B cell (primary cell): ENCODE measurements around the gene BUB3. TPM values are rescaled to one million over a fixed set of nuclear protein-coding genes. Genes with fewer than 3 reads are reported as not detected.

Experiments
- ATAC-seq: fragments of 200-7000 bp; cut with Tn5 transposase; one replicate; pipeline ENCODE4 v1.10.0; 2021; ENCODE audit warnings: low read depth, mild to moderate bottlenecking, moderate number of reproducible peaks, moderate library complexity
- CTCF ChIA-PET: fragments of 350-600 bp; sonication (Branson Sonifier 250); formaldehyde crosslinking; loops from one replicate; lab custom pipeline; 2021; ENCODE audit warnings: antibody characterized with exemption, inconsistent platforms; lab: Charles Lee
- POLR2A ChIA-PET: fragments of 350-600 bp; sonication (Branson Sonifier 250); formaldehyde crosslinking; loops from one replicate; lab custom pipeline; 2021; ENCODE audit warnings: antibody characterized with exemption; lab: Charles Lee
- DNase-seq: peaks from one replicate; pipeline ENCODE4 v3.0.0; 2013
- H2AFZ ChIP-seq: 2 replicates; pipeline ENCODE4 v1.6.1; 2012; ENCODE audit warnings: mild to moderate bottlenecking, low read depth, low read length; ENCODE audit not compliant: insufficient read depth, poor library complexity, severe bottlenecking
- H3K27ac ChIP-seq, 2 donors: 1 replicate in 1 of 2; 2 replicates in 1 of 2; pipeline ENCODE4 v1.5.1; 2012 to 2013; ENCODE audit warnings: low read length in 2 of 2, mild to moderate bottlenecking in 2 of 2, moderate library complexity in 1 of 2
- H3K27me3 ChIP-seq, 4 experiments: fragments of 200-600 bp in 1 of 4; sonication (generic) in 1 of 4; replicated peaks in 1 of 4; 1 replicate in 2 of 4; 2 replicates in 2 of 4; pipeline versions ENCODE4 v1.6.1 to v1.7.0; 2013 to 2016; ENCODE audit warnings: low read length in 3 of 4, mild to moderate bottlenecking in 2 of 4, mixed read lengths in 1 of 4, moderate library complexity in 1 of 4; ENCODE audit not compliant: insufficient read depth in 4 of 4, control insufficient read depth in 3 of 4; ENCODE audit errors: control extremely low read depth in 1 of 4
- H3K36me3 ChIP-seq, 2 experiments: replicated peaks in 1 of 2; 1 replicate in 1 of 2; 2 replicates in 1 of 2; pipeline versions ENCODE4 v1.6.1 to v1.7.1; 2013; ENCODE audit warnings: low read length in 1 of 2; ENCODE audit not compliant: insufficient read depth in 2 of 2, control insufficient read depth in 1 of 2; ENCODE audit errors: control extremely low read depth in 1 of 2, extremely low read depth in 1 of 2
- H3K4me1 ChIP-seq, 2 donors: fragments of 200-600 bp in 1 of 2; sonication (generic) in 1 of 2; 1 replicate in 1 of 2; 2 replicates in 1 of 2; pipeline versions ENCODE4 v1.5.1 to v1.6.1; 2013 to 2017; ENCODE audit warnings: low read length in 2 of 2; ENCODE audit not compliant: control insufficient read depth in 2 of 2, insufficient read depth in 2 of 2
- H3K4me2 ChIP-seq: replicated peaks from 2 replicates; pipeline ENCODE3; 2012; ENCODE audit warnings: mild to moderate bottlenecking, low read depth, low read length; ENCODE audit not compliant: poor library complexity, severe bottlenecking
- H3K4me3 ChIP-seq, 5 experiments: fragments of 200-600 bp in 1 of 5; sonication (generic) in 1 of 5; 1 replicate in 3 of 5; 2 replicates in 2 of 5; pipeline versions ENCODE4 v1.5.1 to v1.7.0; 2011 to 2016; ENCODE audit warnings: low read length in 4 of 5, mild to moderate bottlenecking in 4 of 5, low read depth in 2 of 5, control low read depth in 1 of 5, moderate library complexity in 1 of 5; ENCODE audit not compliant: insufficient read depth in 1 of 5; ENCODE audit errors: control extremely low read depth in 1 of 5, extremely low read depth in 1 of 5
- H3K79me2 ChIP-seq: fragments of 200-600 bp; sonication (generic); one replicate; pipeline ENCODE4 v1.6.0; 2016; ENCODE audit warnings: low read length; ENCODE audit not compliant: control insufficient read depth, insufficient read depth
- H3K9ac ChIP-seq: fragments of 200-600 bp; sonication (generic); 2 replicates; pipeline ENCODE4 v1.6.1; 2017; ENCODE audit warnings: mild to moderate bottlenecking, low read length, moderate library complexity
- H3K9me3 ChIP-seq, 3 donors: one replicate each; pipeline versions ENCODE4 v1.6.1 to v1.7.1; 2013; ENCODE audit warnings: low read length in 2 of 3; ENCODE audit not compliant: control insufficient read depth in 2 of 3, insufficient read depth in 1 of 3; ENCODE audit errors: control extremely low read depth in 1 of 3
- H4K20me1 ChIP-seq: 2 replicates; pipeline ENCODE4 v1.6.0; 2012; ENCODE audit warnings: mild to moderate bottlenecking, low read length; ENCODE audit not compliant: insufficient read depth, control insufficient read depth, poor library complexity, severe bottlenecking
- H3K27ac Mint-ChIP-seq: one replicate; pipeline ENCODE4 v1.8.0; 2021; ENCODE audit warnings: mixed read lengths
- H3K27me3 Mint-ChIP-seq: one replicate; pipeline ENCODE4 v1.8.0; 2021; ENCODE audit warnings: mixed read lengths
- H3K4me1 Mint-ChIP-seq: one replicate; pipeline ENCODE4 v1.8.0; 2021; ENCODE audit warnings: mixed read lengths
- H3K4me3 Mint-ChIP-seq: one replicate; pipeline ENCODE4 v1.8.0; 2021; ENCODE audit warnings: mixed read lengths
- H3K9me3 Mint-ChIP-seq: one replicate; pipeline ENCODE4 v1.8.0; 2022; ENCODE audit warnings: mixed read lengths; ENCODE audit not compliant: insufficient read depth
- CTCF ChIP-seq: fragments of 200-600 bp; IDR thresholded peaks from one replicate; pipeline ENCODE4 v1.8.0; 2022; ENCODE audit warnings: antibody characterized with exemption, mild to moderate bottlenecking
- EZH2 ChIP-seq: IDR thresholded peaks from 2 replicates; pipeline ENCODE4 v1.6.1; 2012; ENCODE audit warnings: borderline replicate concordance, low read depth, mild to moderate bottlenecking, moderate library complexity, low read length; ENCODE audit not compliant: insufficient read depth, poor library complexity, severe bottlenecking
- WGBS: methylation state at CpG from one replicate; pipeline ENCODE4 v1.1.5; 2013; ENCODE audit warnings: missing lambda C conversion rate; ENCODE audit not compliant: insufficient coverage; 5-methylcytosine and 5-hydroxymethylcytosine counted together
- intact Hi-C: fragments of 100-400 bp; cut with micrococcal nuclease; formaldehyde crosslinking; loops from one replicate; pipeline ENCODE4 v1.10.0; 2022
- polyA plus RNA-seq: library from polyadenylated mRNA; depleted of rRNA; stranded (reverse); fragments of >200 nt; gene quantifications from 2 replicates; pipeline ENCODE4 v1.2.3, GENCODE V29; 2012
- total RNA-seq, 2 donors: library from RNA; stranded (reverse); fragments of 120-200 nt in 1 of 2; gene quantifications; 1 replicate in 1 of 2; 2 replicates in 1 of 2; pipeline versions ENCODE4 v1.2.3 to v1.2.4, GENCODE V29; 2013 to 2022

The BUB3 gene
- total and polyA plus RNA-seq, 2 donors (not counting 1 experiment from before 2014, with no cell fraction given), result 112 to 113 TPM

- no peaks in the 10 kb centered on the region for H3K4me1 ChIP-seq
- peaks cover 16% of the 10 kb centered on the region for H4K20me1 ChIP-seq
- ChIA-PET CTCF (no interaction called here), POLR2A (no interaction called here)
- H3K27me3 ChIP-seq, result no peaks in the 10 kb centered on the region
- H3K4me2 ChIP-seq, result no peak overlapping the region
- H2AFZ ChIP-seq, result no peak overlapping the region
- no peak overlapping the region for H3K4me3 ChIP-seq
- H3K9me3 Mint-ChIP-seq, result no peaks in the 10 kb centered on the region
- TF ChIP-seq CTCF (no peak), EZH2 (no peak)
- H3K9me3 ChIP-seq, result no peaks in the 10 kb centered on the region
- DNase-seq (no peak), ATAC-seq (no peak)
- H3K4me1 Mint-ChIP-seq, result peaks cover 1% of the 10 kb centered on the region
- no peaks in the 10 kb centered on the region for H3K27me3 Mint-ChIP-seq
- no peak overlapping the region for H3K27ac Mint-ChIP-seq
- H3K9ac ChIP-seq, result no peak overlapping the region
- H3K36me3 ChIP-seq, result peaks cover 12 to 73% of the 10 kb centered on the region in 2 experiments
- 93% methylated on average over 4 of the region's 4 CpGs for WGBS
- no peak overlapping the region for H3K27ac ChIP-seq
- intact Hi-C loops, result no loop called here
- peaks cover 14% of the 10 kb centered on the region for H3K79me2 ChIP-seq
- no peak overlapping the region for H3K4me3 Mint-ChIP-seq
These were observed 11.4 kb downstream of the BUB3 start for GRCh38 chr10:123165445-123166072.

- intact Hi-C loops, result no loop called here
- Mint-ChIP-seq H3K27me3 (no peaks in the 10 kb centered on the region), H3K27ac (no peak overlapping the region), H3K9me3 (no peaks in the 10 kb centered on the region), H3K4me1 (no peaks in the 10 kb centered on the region), H3K4me3 (no peak overlapping the region)
- peaks cover 16% of the 10 kb centered on the region for H4K20me1 ChIP-seq
- H3K9me3 ChIP-seq, result no peaks in the 10 kb centered on the region
- ChIA-PET CTCF (no interaction called here), POLR2A (no interaction called here)
- H3K27me3 ChIP-seq, result no peaks in the 10 kb centered on the region
- WGBS, result 100% methylated on average over 2 of the region's 2 CpGs
- ATAC-seq (no peak), DNase-seq (no peak)
- H3K9ac ChIP-seq, result no peak overlapping the region
- peaks cover 14% of the 10 kb centered on the region for H3K79me2 ChIP-seq
- no peak overlapping the region for H3K4me3 ChIP-seq
- no peak overlapping the region for H2AFZ ChIP-seq
- no peak overlapping the region for H3K4me2 ChIP-seq
- no peak overlapping the region for H3K27ac ChIP-seq
- TF ChIP-seq CTCF (no peak), EZH2 (no peak)
- no peaks in the 10 kb centered on the region for H3K4me1 ChIP-seq
- peaks cover 6 to 70% of the 10 kb centered on the region in 2 experiments for H3K36me3 ChIP-seq
These were observed 12.4 kb downstream of the BUB3 start for GRCh38 chr10:123166618-123167017.
